HepG2 (cell line): ENCODE results near the gene CDAN1. TPM values are rescaled to one million over a fixed set of nuclear protein-coding genes. Genes with fewer than 3 reads are reported as not detected.
A peak's percentile ranks its signal among the peaks of the same experiment; 100 is the strongest.

Experiments
- ARNTL ChIP-seq: sonication (generic); formaldehyde crosslinking; IDR thresholded peaks from 2 replicates; pipeline ENCODE4 v1.4.0; 2020; ENCODE audit warnings: mild to moderate bottlenecking, missing genetic modification reagents
- BRD4 ChIP-seq: sonication (generic); formaldehyde crosslinking; IDR thresholded peaks from 2 replicates; pipeline ENCODE4 v1.4.0; 2020; ENCODE audit warnings: missing genetic modification reagents
- CENPT ChIP-seq: sonication (generic); formaldehyde crosslinking; IDR thresholded peaks from 2 replicates; pipeline ENCODE4 v1.8.0; 2022; ENCODE audit warnings: low read depth, mild to moderate bottlenecking, moderate library complexity, missing genetic modification reagents
- EEA1 ChIP-seq: sonication (generic); formaldehyde crosslinking; IDR thresholded peaks from 2 replicates; pipeline ENCODE4 v1.5.1; 2020; ENCODE audit warnings: mild to moderate bottlenecking, missing genetic modification reagents, borderline replicate concordance
- FIP1L1 ChIP-seq: fragments of 200-400 bp; formaldehyde crosslinking; IDR thresholded peaks from 2 replicates; pipeline ENCODE4 v1.6.1; 2018; ENCODE audit warnings: low read depth, mild to moderate bottlenecking, low read length, moderate library complexity, borderline replicate concordance; ENCODE audit not compliant: insufficient read depth
- HHEX ChIP-seq: IDR thresholded peaks from 2 replicates; pipeline ENCODE4 v1.6.1; 2016; ENCODE audit warnings: control low read depth
- KDM1A ChIP-seq: IDR thresholded peaks from 2 replicates; pipeline ENCODE4 v1.6.1; 2016; ENCODE audit warnings: missing compliant biosample characterization
- KMT2B ChIP-seq: IDR thresholded peaks from 2 replicates; pipeline ENCODE4 v1.6.1; 2016; ENCODE audit warnings: missing genetic modification reagents, missing compliant biosample characterization
- LRRFIP1 ChIP-seq: sonication (generic); formaldehyde crosslinking; conservative IDR thresholded peaks from 2 replicates; pipeline ENCODE4 v1.4.0; 2020; ENCODE audit warnings: missing genetic modification reagents
- MIER3 ChIP-seq: IDR thresholded peaks from 2 replicates; pipeline ENCODE4 v1.6.1; 2016; ENCODE audit warnings: missing compliant biosample characterization, borderline replicate concordance
- NFIB ChIP-seq: sonication (generic); formaldehyde crosslinking; IDR thresholded peaks from 2 replicates; pipeline ENCODE4 v1.9.0; 2021; ENCODE audit warnings: missing genetic modification reagents, mild to moderate bottlenecking, borderline replicate concordance
- PHF5A ChIP-seq: IDR thresholded peaks from one replicate; pipeline ENCODE4 v1.6.1; 2018; ENCODE audit warnings: low read depth, missing genetic modification reagents; ENCODE audit not compliant: unreplicated experiment
- RFXANK ChIP-seq: IDR thresholded peaks from 2 replicates; pipeline ENCODE4 v1.6.1; 2016
- RXRA ChIP-seq: sonication (generic); formaldehyde crosslinking; IDR thresholded peaks from 2 replicates; pipeline ENCODE4 v1.5.1; 2020; ENCODE audit warnings: missing genetic modification reagents
- SKIL ChIP-seq: sonication (generic); formaldehyde crosslinking; IDR thresholded peaks from 2 replicates; pipeline ENCODE4 v1.8.0; 2022; ENCODE audit warnings: missing genetic modification reagents, mild to moderate bottlenecking, moderate library complexity, borderline replicate concordance
- SP4 ChIP-seq: sonication (generic); formaldehyde crosslinking; IDR thresholded peaks from 2 replicates; pipeline ENCODE4 v1.8.1; 2023; ENCODE audit warnings: mild to moderate bottlenecking, missing genetic modification reagents
- TERF1 ChIP-seq: sonication (generic); formaldehyde crosslinking; IDR thresholded peaks from 2 replicates; pipeline ENCODE4 v1.8.0; 2022; ENCODE audit warnings: mild to moderate bottlenecking, missing genetic modification reagents, moderate library complexity
- WIZ ChIP-seq: sonication (generic); formaldehyde crosslinking; IDR thresholded peaks from 2 replicates; pipeline ENCODE4 v1.5.1; 2020; ENCODE audit warnings: mild to moderate bottlenecking, missing genetic modification reagents
- ZFX ChIP-seq: sonication (generic); formaldehyde crosslinking; IDR thresholded peaks from 2 replicates; pipeline ENCODE4 v1.4.0; 2020; ENCODE audit warnings: mild to moderate bottlenecking, low read depth, missing genetic modification reagents, moderate library complexity
- ZNF10 ChIP-seq: sonication (generic); formaldehyde crosslinking; IDR thresholded peaks from 2 replicates; pipeline ENCODE4 v1.4.0; 2020; ENCODE audit warnings: mild to moderate bottlenecking, low read depth, missing genetic modification reagents, borderline replicate concordance
- ZNF17 ChIP-seq: sonication (generic); formaldehyde crosslinking; IDR thresholded peaks from 2 replicates; pipeline ENCODE4 v1.5.0; 2020; ENCODE audit warnings: mild to moderate bottlenecking, missing genetic modification reagents
- ZNF207 ChIP-seq: fragments of 450-650 bp; IDR thresholded peaks from 2 replicates; pipeline ENCODE4 v1.6.1; 2016; ENCODE audit warnings: antibody characterized with exemption, borderline replicate concordance
- ZNF256 ChIP-seq: sonication (generic); formaldehyde crosslinking; conservative IDR thresholded peaks from 2 replicates; pipeline ENCODE4 v1.4.0; 2020; ENCODE audit warnings: missing genetic modification reagents
- ZNF432 ChIP-seq: sonication (generic); formaldehyde crosslinking; IDR thresholded peaks from 2 replicates; pipeline ENCODE4 v1.5.0; 2020; ENCODE audit warnings: missing genetic modification reagents, mild to moderate bottlenecking, borderline replicate concordance
- ZNF615 ChIP-seq: sonication (generic); formaldehyde crosslinking; IDR thresholded peaks from 2 replicates; pipeline ENCODE4 v1.5.0; 2020; ENCODE audit warnings: mild to moderate bottlenecking, missing genetic modification reagents, borderline replicate concordance
- ZSCAN25 ChIP-seq: sonication (generic); formaldehyde crosslinking; IDR thresholded peaks from 2 replicates; pipeline ENCODE4 v1.8.0; 2022; ENCODE audit warnings: mild to moderate bottlenecking, missing genetic modification reagents
- ZSCAN29 ChIP-seq: sonication (generic); formaldehyde crosslinking; conservative IDR thresholded peaks from 2 replicates; pipeline ENCODE4 v1.4.0; 2020; ENCODE audit warnings: mild to moderate bottlenecking, missing genetic modification reagents
- polyA plus RNA-seq, 8 experiments: library from polyadenylated mRNA; depleted of rRNA in 3 of 8; stranded (reverse) in 7 of 8; unstranded in 1 of 8; fragments of >200 nt; fragmentation: Illumina TruSeq in 4 of 8; extraction: Trizol in 4 of 8; gene quantifications; 2 replicates each; pipeline versions ENCODE4 v1.2.1 to v1.2.3, GENCODE V29; 2011 to 2016; ENCODE audit warnings: low read depth in 4 of 8, missing spikeins in 1 of 8, mixed read lengths in 1 of 8; ENCODE audit not compliant: insufficient read depth in 1 of 8
- total RNA-seq, 5 experiments: library from RNA; depleted of rRNA; stranded (reverse); fragments of >200 nt; fragmentation: Illumina TruSeq; extraction: Trizol; gene quantifications; 2 replicates each; pipeline ENCODE4 v1.2.3, GENCODE V29; 2016; ENCODE audit warnings: low read depth in 1 of 5

The CDAN1 gene
- total and polyA plus RNA-seq, 2 of the 13 experiments (the other 11 are each of a cell fraction or from before 2014, with no cell fraction given), result 5.0 to 16.1 TPM

GRCh38 chr15:42736793-42737528 is at the start of gene CDAN1 (continued):
- no peak for TF ChIP-seq ZNF615 (CRISPR knock-in tag)
- TF ChIP-seq KDM1A (CRISPR knock-in tag), result no peak
- TF ChIP-seq ZSCAN29, result no peak
- no peak for TF ChIP-seq ZNF256 (CRISPR knock-in tag)
- no peak for TF ChIP-seq BRD4 (CRISPR knock-in tag)
- peak; percentile 79 for TF ChIP-seq ZFX
- TF ChIP-seq CENPT (CRISPR knock-in tag), result no peak
- TF ChIP-seq PHF5A (CRISPR knock-in tag), result no peak
- TF ChIP-seq ZNF207, result no peak
- TF ChIP-seq EEA1 (CRISPR knock-in tag), result peak; percentile 55; the same call in 1 of the 2 replicates
- no peak for TF ChIP-seq SP4 (CRISPR knock-in tag)
- no peak for TF ChIP-seq FIP1L1
- TF ChIP-seq HHEX (CRISPR knock-in tag), result no peak
- TF ChIP-seq MIER3 (CRISPR knock-in tag), result no peak
- no peak for TF ChIP-seq WIZ (CRISPR knock-in tag)
- no peak for TF ChIP-seq TERF1
- no peak for TF ChIP-seq NFIB
- TF ChIP-seq RFXANK (CRISPR knock-in tag), result no peak
- no peak for TF ChIP-seq ZNF432 (CRISPR knock-in tag)
- TF ChIP-seq LRRFIP1, result no peak
- no peak for TF ChIP-seq ZNF17
- TF ChIP-seq RXRA (CRISPR knock-in tag), result peak; percentile 41; the same call in 1 of the 2 replicates
- TF ChIP-seq KMT2B (CRISPR knock-in tag), result no peak
- TF ChIP-seq SKIL (CRISPR knock-in tag), result no peak
- no peak for TF ChIP-seq ZNF10 (CRISPR knock-in tag)
- no peak for TF ChIP-seq ARNTL
- 0 out of 2 replicates have a peak, but pooled peaks have one; percentile 8 for TF ChIP-seq ZSCAN25 (CRISPR knock-in tag)
